H1 (cell line): ENCODE data around the gene DNAJB1. TPM values are rescaled to one million over a fixed set of nuclear protein-coding genes. Genes with fewer than 3 reads are reported as not detected.

Source experiments
- CTCF ChIA-PET: fragments of 300-600 bp; sonication (Branson Sonifier 250); formaldehyde crosslinking; loops from one replicate; lab custom pipeline; 2021; ENCODE audit not compliant: partially characterized antibody; lab: Charles Lee
- POLR2A ChIA-PET: fragments of 300-600 bp; sonication (Branson Sonifier 250); formaldehyde crosslinking; loops from one replicate; lab custom pipeline; 2021; ENCODE audit warnings: inconsistent platforms; ENCODE audit not compliant: partially characterized antibody; lab: Charles Lee
- DNase-seq, 2 experiments: peaks; one replicate each; pipeline versions ENCODE4 v3.0.0 to v3.0.0-alpha.2; 2010 to 2022; ENCODE audit warnings: low spot score in 2 of 2, low read depth in 1 of 2, mixed read lengths in 1 of 2
- FAIRE-seq: peaks from 2 replicates; lab custom pipeline; 2011; peaks lifted over from hg19 to GRCh38; lab: Jason Lieb, UNC
- H2AFZ ChIP-seq: 2 replicates; pipeline ENCODE4 v1.8.1; 2012; ENCODE audit warnings: low read length, inconsistent platforms
- H2AK5ac ChIP-seq: 2 replicates; pipeline ENCODE4 v1.6.1; 2013; ENCODE audit warnings: low read depth, low read length
- H2BK120ac ChIP-seq: replicated peaks from 2 replicates; pipeline ENCODE3; 2013; ENCODE audit warnings: low read depth, low read length, inconsistent platforms
- H2BK12ac ChIP-seq: 2 replicates; pipeline ENCODE4 v1.6.1; 2013; ENCODE audit warnings: low read depth, low read length
- H2BK15ac ChIP-seq: 2 replicates; pipeline ENCODE4 v1.6.1; 2013; ENCODE audit warnings: low read length
- H2BK20ac ChIP-seq: 2 replicates; pipeline ENCODE4 v1.6.1; 2013; ENCODE audit warnings: low read length
- H2BK5ac ChIP-seq: 2 replicates; pipeline ENCODE4 v1.6.1; 2013; ENCODE audit warnings: low read depth, low read length
- H3K14ac ChIP-seq: 2 replicates; pipeline ENCODE4 v1.6.1; 2013; ENCODE audit warnings: inconsistent platforms; ENCODE audit not compliant: insufficient read length
- H3K18ac ChIP-seq: 2 replicates; pipeline ENCODE4 v1.6.1; 2013; ENCODE audit warnings: low read length; ENCODE audit errors: extremely low read depth
- H3K23ac ChIP-seq: 2 replicates; pipeline ENCODE4 v1.6.1; 2013; ENCODE audit warnings: inconsistent platforms; ENCODE audit not compliant: insufficient read length
- H3K23me2 ChIP-seq: 2 replicates; pipeline ENCODE4 v1.6.1; 2013; ENCODE audit warnings: low read depth, low read length
- H3K27ac ChIP-seq: 2 replicates; pipeline ENCODE4 v1.6.1; 2011; ENCODE audit warnings: low read depth, low read length, inconsistent platforms
- H3K27me3 ChIP-seq, 4 experiments: replicated peaks in 1 of 4; 1 replicate in 1 of 4; 2 replicates in 3 of 4; pipeline versions ENCODE4 v1.6.1 to v1.8.1; 2011 to 2013; ENCODE audit warnings: low read length in 3 of 4, mild to moderate bottlenecking in 3 of 4, inconsistent platforms in 2 of 4, mixed read lengths in 2 of 4, moderate library complexity in 1 of 4; ENCODE audit not compliant: control insufficient read depth in 3 of 4, insufficient read depth in 3 of 4; ENCODE audit errors: extremely low read depth in 1 of 4
- H3K36me3 ChIP-seq, 4 experiments: 2 replicates each; pipeline versions ENCODE4 v1.6.1 to v1.8.1; 2011 to 2013; ENCODE audit warnings: mild to moderate bottlenecking in 4 of 4, low read length in 3 of 4, moderate library complexity in 2 of 4, control low read depth in 1 of 4, inconsistent platforms in 1 of 4; ENCODE audit not compliant: insufficient read depth in 4 of 4, control insufficient read depth in 2 of 4
- H3K4ac ChIP-seq: replicated peaks from 2 replicates; pipeline ENCODE3; 2013; ENCODE audit warnings: low read length, low read depth, mixed read lengths, inconsistent platforms; ENCODE audit not compliant: insufficient read length
- H3K4me1 ChIP-seq, 4 experiments: replicated peaks in 1 of 4; 1 replicate in 1 of 4; 2 replicates in 3 of 4; pipeline versions ENCODE4 v1.6.1 to v1.8.1; 2011 to 2013; ENCODE audit warnings: low read length in 3 of 4, inconsistent platforms in 2 of 4, mixed read lengths in 1 of 4; ENCODE audit not compliant: insufficient read depth in 4 of 4, control insufficient read depth in 3 of 4
- H3K4me2 ChIP-seq, 2 experiments: 2 replicates each; pipeline versions ENCODE4 v1.6.1 to v1.8.1; 2011 to 2013; ENCODE audit warnings: low read depth in 2 of 2, low read length in 2 of 2, control low read depth in 1 of 2, inconsistent platforms in 1 of 2, mild to moderate bottlenecking in 1 of 2; ENCODE audit not compliant: insufficient read depth in 1 of 2
- H3K4me3 ChIP-seq, 4 experiments: fragments of 200-600, 300-600 bp in 1 of 4; sonication (generic), shearing (Covaris generic), sonication (Bioruptor Twin) in 1 of 4; 2 replicates each; pipeline versions ENCODE4 v1.5.1 to v1.8.1; 2011 to 2016; ENCODE audit warnings: low read length in 4 of 4, low read depth in 3 of 4, control low read depth in 2 of 4, inconsistent platforms in 2 of 4, mild to moderate bottlenecking in 2 of 4, mixed read lengths in 1 of 4, moderate library complexity in 1 of 4; ENCODE audit not compliant: insufficient read depth in 2 of 4; ENCODE audit errors: extremely low read depth in 1 of 4
- H3K56ac ChIP-seq: replicated peaks from 2 replicates; pipeline ENCODE3; 2013; ENCODE audit warnings: low read depth, mild to moderate bottlenecking, mixed read lengths, low read length, inconsistent platforms; ENCODE audit not compliant: insufficient read length
- H3K79me1 ChIP-seq: 2 replicates; pipeline ENCODE4 v1.6.1; 2013; ENCODE audit warnings: low read depth, low read length, control low read depth
- H3K79me2 ChIP-seq, 2 experiments: 2 replicates each; pipeline versions ENCODE4 v1.6.1 to v1.8.1; 2012 to 2013; ENCODE audit warnings: low read length in 2 of 2, mild to moderate bottlenecking in 2 of 2, inconsistent platforms in 1 of 2; ENCODE audit not compliant: insufficient read depth in 2 of 2, control insufficient read depth in 1 of 2
- H3K9ac ChIP-seq, 4 experiments: replicated peaks in 1 of 4; 1 replicate in 1 of 4; 2 replicates in 3 of 4; pipeline versions ENCODE4 v1.6.1 to v1.8.1; 2011 to 2013; ENCODE audit warnings: low read depth in 3 of 4, low read length in 3 of 4, control low read depth in 2 of 4, mild to moderate bottlenecking in 2 of 4, moderate library complexity in 2 of 4, inconsistent platforms in 1 of 4; ENCODE audit errors: extremely low read depth in 1 of 4
- H3K9me3 ChIP-seq, 2 experiments: 2 replicates each; pipeline versions ENCODE4 v1.6.1 to v1.8.1; 2012 to 2013; ENCODE audit warnings: mild to moderate bottlenecking in 2 of 2, moderate library complexity in 2 of 2, control low read depth in 1 of 2, inconsistent platforms in 1 of 2, low read depth in 1 of 2, low read length in 1 of 2, mixed read lengths in 1 of 2; ENCODE audit not compliant: insufficient read depth in 2 of 2
- H4K20me1 ChIP-seq, 2 experiments: replicated peaks in 1 of 2; 2 replicates each; pipeline versions ENCODE3 to v1.8.1; 2011 to 2013; ENCODE audit warnings: inconsistent platforms in 2 of 2, low read length in 2 of 2, mild to moderate bottlenecking in 1 of 2; ENCODE audit not compliant: insufficient read depth in 2 of 2, control insufficient read depth in 1 of 2
- H4K5ac ChIP-seq: 2 replicates; pipeline ENCODE4 v1.6.1; 2013; ENCODE audit warnings: low read length, low read depth, mixed read lengths, inconsistent platforms; ENCODE audit not compliant: insufficient read length
- H4K8ac ChIP-seq: 2 replicates; pipeline ENCODE4 v1.8.0; 2013; ENCODE audit warnings: mild to moderate bottlenecking, moderate library complexity, low read length, inconsistent platforms; ENCODE audit not compliant: insufficient read depth; ENCODE audit errors: extremely low read depth
- H4K91ac ChIP-seq: replicated peaks from 2 replicates; pipeline ENCODE3; 2013; ENCODE audit warnings: low read length, mixed read lengths, inconsistent platforms; ENCODE audit not compliant: insufficient read length
- CHD1 ChIP-seq: IDR thresholded peaks from 2 replicates; pipeline ENCODE4 v1.6.1; 2012; ENCODE audit warnings: low read depth, low read length, improper control_type of control experiment
- GTF2F1 ChIP-seq: IDR thresholded peaks from 2 replicates; pipeline ENCODE4 v1.6.1; 2012; ENCODE audit warnings: low read depth, low read length, improper control_type of control experiment, borderline replicate concordance
- NANOG ChIP-seq: IDR thresholded peaks from 2 replicates; pipeline ENCODE4 v1.6.1; 2011; ENCODE audit warnings: low read length, low read depth, mild to moderate bottlenecking, inconsistent platforms; ENCODE audit not compliant: insufficient read depth, poor library complexity, severe bottlenecking
- POLR2AphosphoS5 ChIP-seq: IDR thresholded peaks from 2 replicates; pipeline ENCODE4 v1.6.1; 2011; ENCODE audit warnings: low read depth, low read length
- SP4 ChIP-seq: IDR thresholded peaks from 2 replicates; pipeline ENCODE4 v1.6.1; 2012; ENCODE audit warnings: low read length, inconsistent platforms
- SUZ12 ChIP-seq: fragments of 200-600 bp; sonication (generic); IDR thresholded peaks from 2 replicates; pipeline ENCODE4 v1.6.1; 2012; ENCODE audit warnings: mild to moderate bottlenecking, inconsistent platforms, low read length, moderate library complexity, mixed read lengths
- WGBS, 2 experiments: shearing (Covaris generic) in 1 of 2; methylation state at CpG; one replicate each; pipeline versions ENCODE4 v1.1.6 to v1.1.7; 2013 to 2015; ENCODE audit warnings: low lambda C conversion rate in 2 of 2, mixed read lengths in 2 of 2, inconsistent platforms in 1 of 2, low coverage in 1 of 2, missing lambda C conversion rate in 1 of 2; ENCODE audit not compliant: insufficient replicate concordance in 2 of 2, insufficient coverage in 1 of 2, insufficient read length in 1 of 2; ENCODE audit errors: extremely low coverage in 1 of 2, missing lambda C conversion rate in 1 of 2; 5-methylcytosine and 5-hydroxymethylcytosine counted together
- polyA plus RNA-seq, 7 experiments: library from polyadenylated mRNA; depleted of rRNA in 3 of 7; stranded (reverse) in 5 of 7; unstranded in 2 of 7; fragments of >200 nt in 5 of 7; fragments of 200-250 nt in 2 of 7; gene quantifications; 1 replicate in 5 of 7; 2 replicates in 1 of 7; 4 replicates in 1 of 7; pipeline versions ENCODE4 v1.2.1 to v1.2.3, GENCODE V29; 2011 to 2013; ENCODE audit warnings: missing spikeins in 2 of 7, mixed read lengths in 2 of 7
- total RNA-seq: library from RNA; stranded (reverse); fragmentation: NEBNext Ultra II Directional; extraction: Animal tissue kit (Norgen Biotek cat#: 25700); gene quantifications from 2 replicates; pipeline ENCODE4 v1.2.1, GENCODE V29; 2021
- TF ChIP-seq, protein P1 (sequence below), 3 experiments: IDR thresholded peaks; 1 replicate in 2 of 3; 2 replicates in 1 of 3; pipeline versions ENCODE4 v1.5.1 to v1.6.1; 2011; ENCODE audit warnings: low read length in 3 of 3, mild to moderate bottlenecking in 3 of 3, inconsistent platforms in 2 of 3, low read depth in 1 of 3, moderate library complexity in 1 of 3; ENCODE audit not compliant: insufficient read depth in 1 of 3; ENCODE audit errors: control extremely low read depth in 1 of 3
- TF ChIP-seq, protein P2 (sequence below): IDR thresholded peaks from 2 replicates; pipeline ENCODE4 v1.6.1; 2011; ENCODE audit warnings: low read depth, mild to moderate bottlenecking, low read length; ENCODE audit not compliant: insufficient read depth

The DNAJB1 gene
- total and polyA plus RNA-seq, 2 of the 8 experiments (the other 6 are each of a cell fraction or from before 2014, with no cell fraction given): 62.9 to 64.3 TPM

DNA sequence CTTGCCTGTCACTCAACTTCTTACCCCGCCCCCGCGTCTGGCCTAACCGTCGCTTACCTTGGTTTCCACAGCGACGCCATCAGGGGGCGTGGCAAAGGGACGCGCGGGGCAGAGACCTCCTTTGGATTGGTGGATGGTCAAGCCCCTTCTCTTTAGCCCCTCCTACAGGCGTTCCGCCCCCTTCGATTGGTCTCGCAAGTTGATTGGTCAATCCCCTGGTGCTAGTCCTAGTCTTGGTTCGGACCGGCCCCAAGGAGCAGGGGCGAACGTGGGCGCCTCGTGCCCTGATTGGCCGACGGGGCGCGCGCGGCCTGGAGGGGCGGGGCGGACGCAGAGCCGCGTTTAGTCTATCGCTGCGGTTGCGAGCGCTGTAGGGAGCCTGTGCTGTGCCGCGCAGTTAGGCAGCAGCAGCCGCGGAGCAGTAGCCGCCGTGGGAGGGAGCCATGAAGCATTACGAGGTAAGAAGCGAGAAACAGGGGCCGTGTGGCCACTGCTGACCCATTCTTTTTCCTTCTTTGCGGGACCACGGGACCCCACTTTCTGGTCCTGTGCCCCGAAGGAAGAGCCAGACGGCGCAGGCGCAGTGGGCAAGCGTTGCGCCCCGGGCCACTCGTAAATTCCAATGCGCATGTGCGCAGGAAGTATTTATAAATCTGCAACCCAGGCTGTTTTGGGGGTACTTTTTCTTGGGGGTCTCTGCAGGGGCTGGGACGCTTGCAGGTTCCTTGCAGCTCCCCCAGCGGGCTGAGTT, 11.2 kb upstream of the DNAJB1 start, which contains the start of gene TECR:
Gene TECR, plus strand, starts transcription at position 341 of the 751 bp plus-strand sequence. Its CDS starts 103 bp downstream, at position 444.
- Histone ChIP-seq H3K27me3 (no peaks in the 10 kb centered on the region), H3K56ac (peak within 1 kb of the TSS; percentile 96), H3K9ac (peak within 1 kb of the TSS in 3 of 4 experiments; percentile 91 to 94 (median 92); a peak in 6 of 7 replicates), H2BK5ac (peak within 1 kb of the TSS; percentile 80; the same call in 1 of the 2 replicates), H4K91ac (peak within 1 kb of the TSS; percentile 95), H4K8ac (0 out of 2 replicates have a peak within 1 kb of the TSS, but pooled peaks have one; percentile 53), H3K79me2 (peaks cover 7 to 40% of the 10 kb centered on the region in 2 experiments), H4K5ac (peak within 1 kb of the TSS; percentile 96), H3K9me3 (no peaks in the 10 kb centered on the region), H3K14ac (no peak within 1 kb of the TSS), H4K20me1 (peaks cover 0 to 4% of the 10 kb centered on the region in 2 experiments), H3K4me3 (peak within 1 kb of the TSS; percentile 75 to 100 (median 92)), H3K36me3 (no peaks in the 10 kb centered on the region), H3K23ac (no peak within 1 kb of the TSS), H2BK15ac (peak within 1 kb of the TSS; percentile 99; the same call in 1 of the 2 replicates), H3K23me2 (peaks cover 4% of the 10 kb centered on the region), H2BK120ac (no peak within 1 kb of the TSS), H3K79me1 (peaks cover 10% of the 10 kb centered on the region), H3K4me2 (peak within 1 kb of the TSS; percentile 73 to 90), H2AK5ac (no peak within 1 kb of the TSS), H3K18ac (peak within 1 kb of the TSS; percentile 97), H2AFZ (peak within 1 kb of the TSS; percentile 93), H3K27ac (peak within 1 kb of the TSS; percentile 80), H2BK12ac (no peak within 1 kb of the TSS), H2BK20ac (no peak within 1 kb of the TSS), H3K4ac (no peak within 1 kb of the TSS), H3K4me1 (peaks cover 0 to 2% (median 1%) of the 10 kb centered on the region in 4 experiments; a peak in 3 of 7 replicates)
- FAIRE-seq (peak; percentile 66), DNase-seq (peak; percentile 100)
- POLR2A ChIA-PET: interaction anchor here (1.6 to 2.3 kb wide), 2 partner anchors 11 to 42 kb away, joined by 4 to 16 read pairs; partner anchors contain the start of gene DNAJB1
- CTCF ChIA-PET: interaction anchor here (1.6 kb wide), 1 partner anchor 27 kb away, joined by 3 read pairs; no protein-coding TSS in a partner anchor
- WGBS, 2 experiments: 1% methylated on average over 45 of the region's 59 CpGs; no CpG with 5 or more reads in 1 of the 2 experiments
- TF ChIP-seq, protein P1, sequence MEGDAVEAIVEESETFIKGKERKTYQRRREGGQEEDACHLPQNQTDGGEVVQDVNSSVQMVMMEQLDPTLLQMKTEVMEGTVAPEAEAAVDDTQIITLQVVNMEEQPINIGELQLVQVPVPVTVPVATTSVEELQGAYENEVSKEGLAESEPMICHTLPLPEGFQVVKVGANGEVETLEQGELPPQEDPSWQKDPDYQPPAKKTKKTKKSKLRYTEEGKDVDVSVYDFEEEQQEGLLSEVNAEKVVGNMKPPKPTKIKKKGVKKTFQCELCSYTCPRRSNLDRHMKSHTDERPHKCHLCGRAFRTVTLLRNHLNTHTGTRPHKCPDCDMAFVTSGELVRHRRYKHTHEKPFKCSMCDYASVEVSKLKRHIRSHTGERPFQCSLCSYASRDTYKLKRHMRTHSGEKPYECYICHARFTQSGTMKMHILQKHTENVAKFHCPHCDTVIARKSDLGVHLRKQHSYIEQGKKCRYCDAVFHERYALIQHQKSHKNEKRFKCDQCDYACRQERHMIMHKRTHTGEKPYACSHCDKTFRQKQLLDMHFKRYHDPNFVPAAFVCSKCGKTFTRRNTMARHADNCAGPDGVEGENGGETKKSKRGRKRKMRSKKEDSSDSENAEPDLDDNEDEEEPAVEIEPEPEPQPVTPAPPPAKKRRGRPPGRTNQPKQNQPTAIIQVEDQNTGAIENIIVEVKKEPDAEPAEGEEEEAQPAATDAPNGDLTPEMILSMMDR (IDR thresholded peaks at IDR 0.05; ENCODE audit: control extremely low read depth in 1 of 3, insufficient read depth in 1 of 3, low read depth in 1 of 3, low read length in 3 of 3): 0 out of 4 replicates have a peak, but pooled peaks of 1 of the 3 experiments have one; percentile 0
- TF ChIP-seq SUZ12 (no peak), POLR2AphosphoS5 (peak; percentile 91), SP4 (peak; percentile 91), NANOG (peak; percentile 23), GTF2F1 (no peak; the same call in 1 of the 2 replicates), CHD1 (no peak)
- TF ChIP-seq, protein P2, sequence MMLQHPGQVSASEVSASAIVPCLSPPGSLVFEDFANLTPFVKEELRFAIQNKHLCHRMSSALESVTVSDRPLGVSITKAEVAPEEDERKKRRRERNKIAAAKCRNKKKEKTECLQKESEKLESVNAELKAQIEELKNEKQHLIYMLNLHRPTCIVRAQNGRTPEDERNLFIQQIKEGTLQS: no peak
